NCI-H2107 (cell line): Measurements from ENCODE around the gene HSPA1L.

Source experiments
- DNase-seq: peaks from one replicate; lab custom pipeline; 2025; lab: John Stamatoyannopoulos, UW

Gene HSPA1L

GRCh38 chr6:31781244-31782125 lies 33.6 kb downstream of the HSPA1L start:
- no peak for DNase-seq

DNA sequence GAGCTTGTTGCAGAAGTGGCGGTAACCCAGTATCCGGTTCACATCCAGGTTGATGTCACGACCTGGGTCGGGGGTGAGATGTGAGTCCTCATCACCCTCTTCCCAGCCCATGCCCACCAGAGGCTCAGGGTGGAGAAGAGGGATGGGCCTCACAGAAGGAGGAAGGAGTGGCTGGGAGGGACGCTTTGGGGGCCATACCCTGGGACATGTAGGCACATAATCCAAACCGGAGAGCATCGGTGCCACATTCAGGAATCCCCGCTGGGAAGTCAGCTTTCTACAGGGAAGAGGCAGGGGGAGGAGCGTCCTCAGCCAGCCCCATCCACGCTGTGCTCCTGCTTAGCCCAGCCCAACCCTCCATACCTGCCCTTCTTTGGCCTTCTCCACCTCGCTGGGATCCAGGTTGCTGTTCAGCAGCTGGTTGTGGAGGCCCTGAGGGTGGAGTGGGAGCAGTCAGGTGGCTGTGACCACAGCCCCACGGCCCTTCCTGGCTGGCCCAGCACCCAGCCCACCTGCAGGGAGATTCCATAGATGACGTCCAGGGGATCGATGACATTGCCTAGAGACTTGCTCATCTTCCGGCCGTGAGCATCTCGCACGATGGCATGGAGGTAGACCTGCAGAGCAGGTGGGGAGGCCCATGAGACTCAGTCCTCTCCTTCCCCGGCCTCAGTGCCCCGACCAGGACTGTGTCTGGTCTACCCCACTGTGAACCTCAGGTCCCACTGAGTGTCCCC lies 34.4 kb downstream of the HSPA1L start:
- DNase-seq = no peak

DNA sequence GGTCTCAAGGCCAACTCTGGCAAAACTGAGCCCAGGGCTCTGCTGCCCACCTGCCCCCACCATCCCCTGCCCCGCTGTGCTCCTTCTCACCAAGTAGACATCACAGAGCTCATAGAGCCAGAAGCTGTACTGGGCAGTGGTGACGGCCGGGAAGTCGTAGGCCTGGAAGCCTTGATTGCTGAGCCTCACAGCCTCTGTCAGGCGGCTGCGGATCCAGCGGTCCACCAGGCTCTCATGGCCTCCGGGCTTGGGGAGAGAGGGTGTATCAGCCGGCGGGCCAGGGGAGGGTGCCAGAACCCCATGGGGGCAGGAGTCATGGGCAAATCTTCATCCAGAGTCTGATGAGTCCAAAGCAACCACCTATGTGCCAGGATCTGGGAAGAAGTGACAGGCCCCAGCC lies 35.2 kb downstream of the HSPA1L start:
- DNase-seq = no peak

GRCh38 chr6:31778999-31779885 lies 35.8 kb downstream of the HSPA1L start:
- DNase-seq = no peak

DNA sequence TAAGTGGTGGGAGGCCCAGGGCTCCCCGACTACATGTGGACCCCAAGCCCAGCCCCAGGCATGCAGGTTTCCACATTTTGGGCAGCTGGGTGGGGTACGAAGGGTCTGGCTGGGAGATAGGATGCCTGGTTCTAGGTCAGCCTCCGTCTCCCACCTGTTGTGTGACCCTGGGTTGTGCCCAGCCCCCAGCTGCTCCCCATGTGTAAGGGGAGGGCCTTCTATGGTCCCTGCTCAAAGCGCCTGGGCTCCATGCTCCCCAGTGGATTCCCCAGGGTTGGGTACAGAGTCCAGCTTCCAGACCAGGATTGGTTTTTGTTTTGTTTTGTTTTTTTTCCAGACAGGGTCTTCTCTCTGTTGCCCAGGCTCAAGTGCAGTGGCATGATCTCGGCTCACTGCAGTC lies 36.9 kb downstream of the HSPA1L start:
- DNase-seq = no peak

DNA sequence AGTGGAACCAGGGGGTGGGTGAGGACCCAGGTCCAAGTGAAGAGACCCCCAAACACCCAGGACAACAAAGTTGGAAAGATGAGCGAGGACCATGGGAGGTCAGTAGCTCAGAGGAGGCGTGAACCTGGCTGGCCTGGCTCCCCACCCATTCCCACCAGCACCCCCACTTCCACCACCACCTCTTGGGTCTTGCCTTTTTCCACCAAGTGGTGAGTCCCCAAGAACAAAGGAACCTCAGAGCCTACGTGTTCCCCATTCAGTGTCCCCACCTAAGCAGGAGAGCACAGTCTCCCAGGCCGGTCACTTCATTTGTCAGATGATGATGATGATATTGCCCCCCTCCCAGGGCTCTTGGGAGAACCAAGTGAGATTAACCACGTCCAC lies 37.4 kb downstream of the HSPA1L start:
- DNase-seq = no peak

GRCh38 chr6:31776989-31777666 lies 38.0 kb downstream of the HSPA1L start, which contains the start of gene VWA7:
Gene VWA7, minus strand, starts transcription at chr6:31777328. Its CDS starts 549 bp downstream, at chr6:31776779.
- no peak for DNase-seq

GRCh38 chr6:31776485-31776988 lies 38.5 kb downstream of the HSPA1L start:
- no peak for DNase-seq

DNA sequence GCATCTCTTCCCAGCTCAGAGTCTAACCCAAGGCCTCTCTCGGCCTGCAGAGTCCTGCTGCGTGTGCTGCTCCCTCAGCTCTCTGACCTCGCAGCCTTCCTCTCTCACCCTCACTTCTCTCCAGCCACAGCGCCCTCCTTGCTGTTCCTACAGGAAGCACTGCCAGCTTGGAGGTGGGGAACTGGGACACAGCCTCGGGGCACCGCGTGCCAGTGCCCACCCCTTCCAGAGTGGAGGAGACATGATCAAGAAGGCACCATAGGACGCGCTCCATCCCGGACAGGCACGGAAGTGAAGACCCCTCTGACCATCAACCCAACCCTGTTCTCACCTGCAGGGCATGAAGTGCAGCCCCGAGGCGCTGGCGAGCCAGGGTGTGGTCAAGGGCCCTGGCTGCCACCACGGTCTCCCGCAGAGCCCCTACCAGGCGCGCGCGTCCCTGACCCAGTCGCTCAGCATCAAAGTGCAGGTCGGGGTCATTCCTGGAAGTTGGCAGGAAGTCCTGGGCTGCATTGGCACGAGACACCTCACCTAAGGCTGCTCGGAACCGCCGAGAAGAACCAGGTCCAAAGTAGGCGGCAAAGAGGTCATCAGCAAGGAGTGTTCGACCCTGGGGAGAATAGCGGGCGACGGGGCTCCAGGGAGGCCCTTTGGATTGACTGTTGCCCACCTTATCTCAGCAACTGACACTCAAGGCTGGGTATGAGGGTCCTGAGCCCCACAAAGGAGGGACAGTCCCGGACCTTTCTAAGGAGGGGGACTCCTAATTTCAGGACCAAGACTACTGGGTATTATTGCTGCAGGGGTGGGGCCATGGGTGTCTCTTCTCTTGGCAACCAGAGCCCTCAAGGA lies 39.2 kb downstream of the HSPA1L start:
- no peak for DNase-seq

- DNase-seq = no peak
Observed at GRCh38 chr6:31775184-31775583, 39.9 kb downstream of the HSPA1L start.

GRCh38 chr6:31771992-31772358 lies 43.1 kb downstream of the HSPA1L start:
- DNase-seq = no peak

GRCh38 chr6:31770860-31771259 lies 44.2 kb downstream of the HSPA1L start:
- no peak for DNase-seq

GRCh38 chr6:31769684-31770371 lies 45.3 kb downstream of the HSPA1L start:
- DNase-seq = no peak

DNA sequence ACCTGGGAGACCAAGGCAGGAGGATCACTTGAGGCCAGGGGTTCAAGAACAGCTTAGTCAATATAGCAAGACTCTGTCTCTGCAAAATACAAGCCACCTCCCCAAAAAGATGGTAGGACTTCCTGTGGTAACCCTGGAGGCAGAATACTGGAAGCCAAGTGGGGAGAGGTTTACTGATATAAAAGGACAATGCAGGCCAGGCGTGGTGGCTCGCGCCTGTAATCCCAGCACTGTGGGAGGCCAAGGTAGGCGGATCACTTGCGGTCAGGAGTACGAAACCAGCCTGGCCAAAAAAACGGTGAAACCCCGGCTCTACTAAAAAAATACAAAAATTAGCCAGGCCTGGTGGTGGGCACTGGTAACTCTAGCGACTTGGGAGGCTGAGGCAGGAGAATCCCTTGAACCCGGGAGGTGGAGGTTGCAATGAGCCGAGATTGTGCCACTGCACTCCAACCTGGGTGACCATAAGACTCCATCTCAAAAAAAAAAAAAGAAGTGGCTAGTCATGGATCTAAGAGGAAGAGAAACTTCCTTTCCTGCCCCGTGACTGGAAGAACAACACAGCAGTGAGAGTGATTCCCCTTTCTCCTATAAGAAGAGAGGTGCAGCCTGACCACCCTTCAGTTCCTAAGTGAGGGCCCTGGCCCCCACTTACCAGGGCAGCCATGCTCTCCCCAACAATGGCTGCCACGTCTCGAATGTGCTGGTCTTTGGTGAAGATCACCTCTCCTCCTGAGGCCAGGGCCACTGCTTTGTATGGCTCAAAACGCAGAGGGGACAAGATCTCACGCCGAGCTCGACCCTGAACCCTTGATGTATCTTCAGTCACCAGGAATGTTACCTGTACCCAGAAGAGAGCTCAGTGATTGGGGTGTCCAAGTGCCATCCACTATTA lies 46.5 kb downstream of the HSPA1L start:
- no peak for DNase-seq

DNA sequence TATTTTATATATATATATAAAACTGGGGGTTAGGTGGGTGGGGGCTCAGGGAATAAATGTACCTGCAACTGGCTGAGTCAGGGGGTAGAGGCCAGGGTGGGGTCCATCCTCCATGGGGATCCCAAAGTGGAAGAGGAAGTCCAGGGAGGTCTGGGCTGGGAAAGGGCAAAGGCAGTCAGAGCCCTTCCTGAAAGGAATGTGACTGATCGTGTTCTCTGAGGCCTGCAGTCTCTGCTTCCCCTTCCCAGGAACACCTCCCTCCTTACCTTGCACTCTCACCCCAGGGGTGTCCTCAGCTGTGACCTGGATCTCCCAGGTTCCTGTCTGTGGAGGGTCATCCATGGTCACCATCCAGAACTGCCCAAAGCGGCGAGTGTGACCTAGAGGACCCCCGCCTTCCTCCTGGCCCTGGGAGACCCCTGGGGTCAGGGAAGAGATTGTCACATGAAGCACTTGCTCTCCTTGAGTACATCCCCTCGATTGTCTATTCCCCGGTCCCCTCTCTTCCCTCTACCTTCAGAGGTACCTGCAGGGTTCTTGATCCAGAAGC lies 47.9 kb downstream of the HSPA1L start:
- DNase-seq = no peak

- no peak for DNase-seq
Observed at GRCh38 chr6:31765910-31766794, 48.9 kb downstream of the HSPA1L start.

- DNase-seq = no peak
Observed at GRCh38 chr6:31765559-31765909, 49.5 kb downstream of the HSPA1L start.

DNA sequence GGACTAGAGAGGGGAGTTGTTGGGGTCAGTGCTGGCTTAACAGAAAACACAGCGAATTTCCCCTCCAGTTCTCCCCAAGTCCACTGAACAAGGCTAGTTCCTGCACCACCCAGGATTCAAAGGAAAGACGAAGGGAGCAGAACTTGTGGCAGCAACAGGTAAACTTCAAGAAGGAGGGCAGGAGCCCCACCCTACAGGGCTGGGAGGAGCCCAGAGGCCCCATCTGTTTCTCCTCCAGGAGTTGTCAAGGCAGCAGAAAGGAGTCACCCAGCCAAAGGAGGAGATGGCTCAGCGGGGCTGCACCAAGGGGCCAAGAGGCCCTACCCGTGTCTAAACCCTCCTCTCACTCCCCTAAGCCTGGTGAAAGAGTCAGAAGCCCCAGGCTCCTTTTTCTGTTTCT lies 50.9 kb downstream of the HSPA1L start:
- no peak for DNase-seq
